ENCODE measurements around the gene NSMF. TPM values are rescaled to one million over a fixed set of nuclear protein-coding genes. Genes with fewer than 3 reads are reported as not detected.

NSMF gene
- total RNA-seq, 3 donors from 2014 or later (not counting 1 experiment from before 2014, with no cell fraction given): 78.1 to 111 (median 87.8) TPM

GRCh38 chr9:137408651-137409405 lies 50.3 kb downstream of the NSMF start:
- 97% methylated on average over 24 of the region's 24 CpGs for WGBS (ENCODE audit: insufficient coverage)
- Histone ChIP-seq H3K9me3 (ENCODE audit: control insufficient read depth, insufficient read depth, low read length) (no peaks in the 10 kb centered on the region), H3K36me3 (ENCODE audit: control insufficient read depth, insufficient read depth, low read length) (no peaks in the 10 kb centered on the region), H3K4me1 (ENCODE audit: control insufficient read depth, insufficient read depth, low read length) (peaks cover 51% of the 10 kb centered on the region), H3K27ac (ENCODE audit: low read length) (no peak overlapping the region), H3K4me3 (ENCODE audit: low read length) (no peak overlapping the region), H3K27me3 (ENCODE audit: control insufficient read depth, insufficient read depth, low read length) (peaks cover 3% of the 10 kb centered on the region)
- no peak for DNase-seq
- no peaks in the 10 kb centered on the region for H3K36me3 Mint-ChIP-seq
- no peaks in the 10 kb centered on the region for H3K9me3 Mint-ChIP-seq
- no peak overlapping the region for H3K4me3 Mint-ChIP-seq
- no peak for TF ChIP-seq CTCF (IDR thresholded peaks at IDR 0.05)
- ATAC-seq: no peak
- intact Hi-C loops (cut with micrococcal nuclease): no loop called here
- peaks cover 0 to 2% of the 10 kb centered on the region in 2 donors for H3K27me3 Mint-ChIP-seq (ENCODE audit: low read depth in 2 of 2)
- H3K27ac Mint-ChIP-seq: no peak overlapping the region
- peaks cover 10 to 31% of the 10 kb centered on the region in 2 donors for H3K4me1 Mint-ChIP-seq

GRCh38 chr9:137407590-137408300 lies 51.4 kb downstream of the NSMF start:
- H3K4me1 ChIP-seq (ENCODE audit: control insufficient read depth, insufficient read depth, low read length): peaks cover 47% of the 10 kb centered on the region
- H3K36me3 ChIP-seq (ENCODE audit: control insufficient read depth, insufficient read depth, low read length): no peaks in the 10 kb centered on the region
- Mint-ChIP-seq H3K4me3 (peak overlapping the region; percentile 4), H3K9me3 (no peaks in the 10 kb centered on the region), H3K27me3 (ENCODE audit: low read depth in 2 of 2) (peaks cover 0 to 2% of the 10 kb centered on the region in 2 donors), H3K36me3 (no peaks in the 10 kb centered on the region), H3K27ac (no peak overlapping the region), H3K4me1 (peaks cover 10 to 31% of the 10 kb centered on the region in 2 donors)
- ATAC-seq (no peak), DNase-seq (no peak)
- no peak overlapping the region for H3K4me3 ChIP-seq (ENCODE audit: low read length)
- no peak for TF ChIP-seq CTCF (IDR thresholded peaks at IDR 0.05)
- peaks cover 3% of the 10 kb centered on the region for H3K27me3 ChIP-seq (ENCODE audit: control insufficient read depth, insufficient read depth, low read length)
- 80% methylated on average over 31 of the region's 31 CpGs for WGBS (ENCODE audit: insufficient coverage)
- no peaks in the 10 kb centered on the region for H3K9me3 ChIP-seq (ENCODE audit: control insufficient read depth, insufficient read depth, low read length)
- no peak overlapping the region for H3K27ac ChIP-seq (ENCODE audit: low read length)
- intact Hi-C loops (cut with micrococcal nuclease): loop anchor here (2.0 kb wide), 1 partner anchor 113 kb away; no protein-coding TSS in a partner anchor

GRCh38 chr9:137406876-137407589 lies 52.1 kb downstream of the NSMF start:
- TF ChIP-seq CTCF (IDR thresholded peaks at IDR 0.05): peak; percentile 87
- peak; percentile 88 to 90 (median 89) for ATAC-seq
- Histone ChIP-seq H3K4me1 (ENCODE audit: control insufficient read depth, insufficient read depth, low read length) (peaks cover 40% of the 10 kb centered on the region), H3K4me3 (ENCODE audit: low read length) (no peak overlapping the region), H3K9me3 (ENCODE audit: control insufficient read depth, insufficient read depth, low read length) (no peaks in the 10 kb centered on the region), H3K27ac (ENCODE audit: low read length) (no peak overlapping the region), H3K27me3 (ENCODE audit: control insufficient read depth, insufficient read depth, low read length) (peaks cover 3% of the 10 kb centered on the region), H3K36me3 (ENCODE audit: control insufficient read depth, insufficient read depth, low read length) (no peaks in the 10 kb centered on the region)
- no peaks in the 10 kb centered on the region for H3K9me3 Mint-ChIP-seq
- peak overlapping the region in 1 of 2 donors; percentile 22 for H3K27ac Mint-ChIP-seq
- intact Hi-C loops (cut with micrococcal nuclease): loop anchor here (2.0 kb wide), 1 partner anchor 112 kb away; no protein-coding TSS in a partner anchor
- no peaks in the 10 kb centered on the region for H3K36me3 Mint-ChIP-seq
- peak; percentile 77 to 81 for DNase-seq
- peaks cover 0 to 2% of the 10 kb centered on the region in 2 donors for H3K27me3 Mint-ChIP-seq (ENCODE audit: low read depth in 2 of 2)
- H3K4me3 Mint-ChIP-seq: peak overlapping the region; percentile 4
- H3K4me1 Mint-ChIP-seq: peaks cover 16 to 26% of the 10 kb centered on the region in 2 donors
- WGBS (ENCODE audit: insufficient coverage): 5% methylated on average over 63 of the region's 63 CpGs
